Measurements from ENCODE around the gene P4HB. TPM values are rescaled to one million over a fixed set of nuclear protein-coding genes. Genes with fewer than 3 reads are reported as not detected.

P4HB gene
- total RNA-seq, 2 experiments from 2014 or later: 223 to 233 TPM

- TF ChIP-seq CTCF (IDR thresholded peaks at IDR 0.05): no peak
- Histone ChIP-seq H3K9me3 (ENCODE audit: control insufficient read depth in 1 of 2, insufficient read depth in 1 of 2, low read length in 2 of 2) (no peaks in the 10 kb centered on the region), H3K27ac (ENCODE audit: low read depth in 1 of 2, low read length in 2 of 2) (no peak overlapping the region), H3K4me3 (ENCODE audit: low read length) (no peak overlapping the region), H3K4me1 (ENCODE audit: insufficient read depth, low read length) (peaks cover 13% of the 10 kb centered on the region), H3K36me3 (ENCODE audit: insufficient read depth, low read length) (peaks cover 63% of the 10 kb centered on the region), H3K27me3 (ENCODE audit: control insufficient read depth in 1 of 2, insufficient read depth in 2 of 2, low read length in 2 of 2) (no peaks in the 10 kb centered on the region)
- DNase-seq: no peak
- H3K4me1 Mint-ChIP-seq (ENCODE audit: low read depth): peaks cover 5% of the 10 kb centered on the region
- peak overlapping the region; percentile 38 for H3K4me3 Mint-ChIP-seq
- peaks cover 79% of the 10 kb centered on the region for H3K36me3 Mint-ChIP-seq (ENCODE audit: low read depth)
- no peaks in the 10 kb centered on the region for H3K27me3 Mint-ChIP-seq
- CTCF ChIA-PET: no interaction called here
- intact Hi-C loops (cut with DNase I, micrococcal nuclease): no loop called here
- POLR2A ChIA-PET: interaction anchor here (1.1 to 1.5 kb wide), 2 partner anchors 15 to 18 kb away, joined by 3 to 5 read pairs; no protein-coding TSS in a partner anchor
- H3K27ac Mint-ChIP-seq: no peak overlapping the region
- no peak for ATAC-seq (ENCODE audit: poor library complexity)
- no peaks in the 10 kb centered on the region for H3K9me3 Mint-ChIP-seq
Observed at GRCh38 chr17:81885454-81885853, 25.1 kb upstream of the P4HB start.

- peaks cover 75% of the 10 kb centered on the region for H3K36me3 Mint-ChIP-seq (ENCODE audit: low read depth)
- H3K27ac ChIP-seq (ENCODE audit: low read depth in 1 of 2, low read length in 2 of 2): no peak overlapping the region
- no peak overlapping the region for H3K4me3 Mint-ChIP-seq
Observed at GRCh38 chr17:81884968-81885367, 24.6 kb upstream of the P4HB start.

GRCh38 chr17:81884520-81884919, 24.2 kb upstream of the P4HB start:
- Histone ChIP-seq H3K4me1 (ENCODE audit: insufficient read depth, low read length) (peaks cover 4% of the 10 kb centered on the region), H3K27me3 (ENCODE audit: control insufficient read depth in 1 of 2, insufficient read depth in 2 of 2, low read length in 2 of 2) (no peaks in the 10 kb centered on the region), H3K9me3 (ENCODE audit: control insufficient read depth in 1 of 2, insufficient read depth in 1 of 2, low read length in 2 of 2) (no peaks in the 10 kb centered on the region), H3K27ac (ENCODE audit: low read depth in 1 of 2, low read length in 2 of 2) (no peak overlapping the region), H3K36me3 (ENCODE audit: insufficient read depth, low read length) (peaks cover 56% of the 10 kb centered on the region), H3K4me3 (ENCODE audit: low read length) (no peak overlapping the region)
- POLR2A ChIA-PET: no interaction called here
- H3K36me3 Mint-ChIP-seq (ENCODE audit: low read depth): peaks cover 77% of the 10 kb centered on the region
- H3K27me3 Mint-ChIP-seq: no peaks in the 10 kb centered on the region
- DNase-seq (no peak), ATAC-seq (ENCODE audit: poor library complexity) (no peak)
- H3K9me3 Mint-ChIP-seq: no peaks in the 10 kb centered on the region
- no peak overlapping the region for H3K4me3 Mint-ChIP-seq
- intact Hi-C loops (cut with DNase I, micrococcal nuclease): no loop called here
- H3K4me1 Mint-ChIP-seq (ENCODE audit: low read depth): peaks cover 5% of the 10 kb centered on the region
- peak overlapping the region; percentile 39 for H3K27ac Mint-ChIP-seq
- no peak for TF ChIP-seq CTCF (IDR thresholded peaks at IDR 0.05)
- CTCF ChIA-PET: no interaction called here

More at GRCh38 chr17:81884968-81885367, 24.6 kb upstream of the P4HB start:
- TF ChIP-seq CTCF (IDR thresholded peaks at IDR 0.05): no peak
- intact Hi-C loops (cut with DNase I, micrococcal nuclease): no loop called here
- Histone ChIP-seq H3K36me3 (ENCODE audit: insufficient read depth, low read length) (peaks cover 59% of the 10 kb centered on the region), H3K27me3 (ENCODE audit: control insufficient read depth in 1 of 2, insufficient read depth in 2 of 2, low read length in 2 of 2) (no peaks in the 10 kb centered on the region), H3K4me1 (ENCODE audit: insufficient read depth, low read length) (peaks cover 8% of the 10 kb centered on the region), H3K4me3 (ENCODE audit: low read length) (no peak overlapping the region), H3K9me3 (ENCODE audit: control insufficient read depth in 1 of 2, insufficient read depth in 1 of 2, low read length in 2 of 2) (no peaks in the 10 kb centered on the region)
- POLR2A ChIA-PET: interaction anchor here (1.5 kb wide), 1 partner anchor 18 kb away, joined by 5 read pairs; no protein-coding TSS in a partner anchor
- CTCF ChIA-PET: no interaction called here
- no peak overlapping the region for H3K27ac Mint-ChIP-seq
- no peaks in the 10 kb centered on the region for H3K9me3 Mint-ChIP-seq
- peaks cover 5% of the 10 kb centered on the region for H3K4me1 Mint-ChIP-seq (ENCODE audit: low read depth)
- ATAC-seq (ENCODE audit: poor library complexity) (no peak), DNase-seq (peak in 1 of 14 experiments; percentile 5)
- H3K27me3 Mint-ChIP-seq: no peaks in the 10 kb centered on the region

All from CD4-positive, alpha-beta T cell (primary cell).